Skin epidermis (tissue), 12 donors: ENCODE results near the gene RNF224.

ENCODE experiments used
- H3K27ac ChIP-seq, 21 experiments: fragments of 200-600 bp; sonication (generic) in 11 of 21; one replicate each; pipeline ENCODE4 v1.5.0; 2020; ENCODE audit warnings: mild to moderate bottlenecking in 3 of 21, inconsistent platforms in 2 of 21, moderate library complexity in 2 of 21
- H3K4me3 ChIP-seq, 7 experiments: fragments of 200-600 bp; sonication (generic) in 2 of 7; one replicate each; pipeline ENCODE4 v1.5.0; 2020; ENCODE audit warnings: inconsistent platforms in 2 of 7, mild to moderate bottlenecking in 2 of 7, moderate library complexity in 1 of 7

The RNF224 gene

DNA sequence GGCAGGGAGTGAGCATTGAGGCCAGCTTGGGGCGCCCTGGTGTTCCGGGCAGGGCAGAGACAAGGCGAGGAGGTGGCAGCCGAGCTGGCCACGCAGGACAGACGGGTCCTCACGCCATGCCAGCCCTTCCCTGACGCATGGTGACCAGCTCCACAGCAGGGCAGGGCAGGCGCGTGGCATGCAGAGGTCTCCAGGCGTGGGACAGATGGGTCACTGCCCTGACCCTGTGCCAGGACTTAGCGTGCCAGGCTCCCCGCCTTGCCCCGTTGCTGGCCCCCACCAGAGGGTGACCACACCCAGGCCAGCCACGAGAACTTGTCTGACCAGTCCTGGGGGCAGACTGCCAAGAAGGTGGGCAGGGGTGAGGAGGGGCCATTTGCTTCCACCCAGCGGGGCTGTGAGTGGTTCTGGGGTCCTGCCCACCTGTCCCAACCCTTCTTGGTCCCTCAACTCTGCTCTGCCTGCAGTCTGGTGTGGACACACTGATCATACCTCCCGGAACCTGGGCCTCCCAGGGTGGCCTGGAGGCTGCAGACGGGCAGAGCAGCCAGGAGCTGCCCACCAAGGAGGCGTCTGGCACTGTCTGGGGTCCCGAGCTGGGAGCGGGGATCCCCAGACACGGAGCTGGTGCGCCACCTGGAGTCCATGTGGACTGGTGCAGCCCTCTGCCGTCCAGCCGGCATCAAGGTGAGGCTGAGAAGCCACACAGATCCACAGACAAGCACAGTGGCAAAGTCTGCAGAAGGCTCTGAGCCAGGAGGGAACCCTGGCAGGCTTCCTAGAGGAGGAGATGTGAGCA is at the start of gene RNF224:
TSS of gene RNF224 (plus strand) at position 449 of the 799 bp plus-strand sequence. CDS start 834 bp downstream, outside the sequence.
- no peak within 1 kb of the TSS for H3K4me3 ChIP-seq
- H3K27ac ChIP-seq = peak within 1 kb of the TSS in 18 of 21 experiments; percentile 8 to 95 (median 52)

DNA sequence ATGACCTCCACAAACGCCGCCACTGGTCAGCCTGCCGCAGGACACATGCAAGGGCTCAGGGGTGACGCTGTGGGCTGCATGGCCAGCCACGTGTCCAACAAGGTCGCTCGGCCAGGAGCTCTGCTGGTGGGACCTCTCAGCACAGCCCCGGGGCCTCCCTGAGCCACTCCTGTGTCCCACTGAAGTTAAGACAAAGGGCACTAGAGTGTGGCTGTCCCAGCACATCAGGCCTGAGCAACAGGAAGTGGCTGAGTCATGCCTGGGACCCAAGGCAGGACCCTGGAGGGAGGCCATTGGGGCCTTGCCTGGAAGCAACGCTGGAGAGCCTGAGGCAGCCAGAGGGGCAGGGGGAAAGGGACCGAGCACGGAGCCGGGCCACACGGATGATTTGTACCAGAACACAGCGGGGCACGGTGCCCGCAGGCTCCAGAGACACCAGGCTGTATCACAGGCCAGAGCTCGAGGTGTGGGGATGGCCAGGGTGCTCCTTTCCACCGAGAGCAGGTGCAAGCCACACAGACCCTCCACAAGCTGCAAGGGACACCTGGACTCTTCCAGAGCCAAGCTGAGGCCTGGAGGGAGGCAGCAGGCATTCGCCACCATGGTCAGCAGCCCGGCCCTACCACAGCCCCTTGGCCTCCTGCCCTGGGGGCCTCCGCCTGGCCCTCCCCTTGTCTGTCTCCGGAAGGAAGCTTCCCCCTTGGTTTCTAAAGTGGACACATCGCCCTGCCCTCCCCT is 48.9 kb upstream of the RNF224 start:
- H3K27ac ChIP-seq = no peak overlapping the region
- H3K4me3 ChIP-seq = no peak overlapping the region

DNA sequence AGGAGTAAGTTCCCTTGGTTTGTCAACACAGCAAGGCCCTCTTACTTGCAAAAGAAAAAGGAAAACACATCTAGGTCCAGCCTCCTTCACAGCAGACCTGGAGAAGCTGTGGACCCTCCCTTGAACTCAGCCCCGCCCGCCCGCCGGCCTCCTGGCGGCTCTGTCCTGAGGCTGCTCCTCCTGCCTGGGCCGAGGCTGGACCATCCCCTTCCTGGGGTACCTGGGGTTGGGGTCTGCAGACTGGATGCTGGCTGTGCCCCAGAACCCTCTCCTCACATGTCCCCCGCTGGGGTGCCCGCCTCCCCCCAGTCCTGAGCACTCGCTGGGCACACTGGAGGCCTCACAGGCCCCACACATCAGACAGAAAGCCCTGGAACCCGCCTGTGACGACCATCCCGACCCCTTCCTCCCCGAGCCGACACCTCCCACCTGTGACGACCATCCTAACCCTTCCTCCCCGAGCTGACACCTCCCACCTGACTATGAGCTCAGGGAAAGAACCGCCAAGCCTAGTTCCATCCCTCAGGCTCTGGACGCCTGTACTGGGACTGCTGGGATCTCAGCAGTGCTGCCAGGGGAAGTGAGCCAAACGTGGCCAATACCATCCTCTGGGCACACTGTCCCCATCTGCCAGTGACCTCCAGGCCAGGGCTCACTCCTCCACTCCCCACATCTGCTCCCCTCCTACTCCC is 48.2 kb upstream of the RNF224 start:
- no peak overlapping the region for H3K4me3 ChIP-seq
- H3K27ac ChIP-seq = no peak overlapping the region

GRCh38 chr9:137179761-137180160 is 47.5 kb upstream of the RNF224 start:
- H3K4me3 ChIP-seq = no peak overlapping the region

DNA sequence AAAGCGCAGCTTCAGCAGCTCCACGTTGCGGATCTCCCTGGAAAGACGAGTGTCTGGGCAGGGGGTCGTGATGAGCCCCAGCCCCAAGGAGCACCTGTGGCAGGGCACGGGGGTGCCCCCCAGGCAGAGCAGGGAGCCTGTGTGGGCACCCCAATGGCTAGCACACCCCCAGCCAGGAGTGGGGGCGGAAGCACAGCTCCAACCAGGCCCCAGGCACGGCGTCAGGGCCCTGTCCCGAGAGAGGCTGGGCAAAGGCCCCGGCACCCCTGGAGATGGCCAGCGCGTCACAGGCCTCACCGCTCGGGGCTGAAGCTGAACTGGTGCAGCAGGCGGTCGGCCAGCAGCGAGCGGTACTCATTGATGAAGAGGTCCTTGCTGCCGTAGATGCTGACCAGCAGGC is 46.8 kb upstream of the RNF224 start:
- Histone ChIP-seq H3K27ac (no peak overlapping the region), H3K4me3 (no peak overlapping the region)

More at GRCh38 chr9:137179761-137180160, 47.5 kb upstream of the RNF224 start:
- no peak overlapping the region for H3K27ac ChIP-seq

DNA sequence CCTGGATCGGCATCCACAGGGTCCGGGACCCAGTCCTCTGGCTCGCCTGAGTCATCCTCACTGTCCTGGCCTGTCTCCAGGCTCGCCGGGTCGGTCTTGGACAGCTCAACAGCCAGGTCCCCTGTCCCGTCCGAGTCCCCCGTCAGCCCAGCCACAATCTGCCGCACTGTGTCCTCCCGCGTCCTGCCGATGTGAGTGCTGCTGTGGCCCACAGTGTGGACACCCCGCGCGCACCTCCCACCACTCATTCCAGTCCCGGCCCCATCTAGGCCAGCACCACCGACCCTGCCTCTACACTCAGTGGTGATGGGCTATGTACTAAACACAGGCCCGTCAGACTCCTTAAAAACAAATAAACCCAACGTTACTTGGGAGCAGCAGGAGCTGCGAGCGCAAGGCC is 45.6 kb upstream of the RNF224 start:
- Histone ChIP-seq H3K27ac (no peak overlapping the region), H3K4me3 (no peak overlapping the region)

GRCh38 chr9:137182836-137183235 is 44.5 kb upstream of the RNF224 start:
- Histone ChIP-seq H3K4me3 (no peak overlapping the region), H3K27ac (no peak overlapping the region)

DNA sequence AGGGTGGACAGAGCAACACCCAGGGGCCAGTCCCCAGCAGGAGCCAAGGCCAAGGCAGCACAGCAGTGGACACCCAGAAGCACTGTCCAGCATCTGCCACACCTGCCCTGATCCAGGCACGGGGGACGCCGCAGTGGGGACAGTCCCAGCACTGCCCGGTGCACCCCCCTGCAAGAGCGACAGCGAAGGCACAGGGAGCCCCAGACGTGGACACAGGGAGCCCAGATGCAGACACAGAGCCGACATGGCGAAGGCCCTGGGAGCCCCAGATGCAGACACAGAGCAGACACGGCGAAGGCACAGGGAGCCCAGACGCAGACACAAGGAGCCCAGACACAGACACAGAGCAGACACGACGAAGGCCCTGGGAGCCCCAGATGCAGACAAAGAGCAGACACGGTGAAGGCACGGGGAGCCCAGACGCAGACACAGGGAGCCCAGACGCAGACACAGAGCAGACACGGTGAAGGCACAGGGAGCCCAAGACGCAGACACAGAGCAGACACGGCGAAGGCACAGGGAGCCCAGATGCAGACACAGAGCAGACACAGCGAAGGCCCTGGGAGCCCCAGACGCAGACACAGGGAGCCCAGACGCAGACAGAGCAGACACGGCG is 43.2 kb upstream of the RNF224 start:
- Histone ChIP-seq H3K27ac (no peak overlapping the region), H3K4me3 (no peak overlapping the region)

GRCh38 chr9:137184881-137185660 is 42.2 kb upstream of the RNF224 start:
- H3K27ac ChIP-seq = no peak overlapping the region
- H3K4me3 ChIP-seq = no peak overlapping the region

GRCh38 chr9:137185921-137186320 is 41.4 kb upstream of the RNF224 start:
- H3K4me3 ChIP-seq = no peak overlapping the region

DNA sequence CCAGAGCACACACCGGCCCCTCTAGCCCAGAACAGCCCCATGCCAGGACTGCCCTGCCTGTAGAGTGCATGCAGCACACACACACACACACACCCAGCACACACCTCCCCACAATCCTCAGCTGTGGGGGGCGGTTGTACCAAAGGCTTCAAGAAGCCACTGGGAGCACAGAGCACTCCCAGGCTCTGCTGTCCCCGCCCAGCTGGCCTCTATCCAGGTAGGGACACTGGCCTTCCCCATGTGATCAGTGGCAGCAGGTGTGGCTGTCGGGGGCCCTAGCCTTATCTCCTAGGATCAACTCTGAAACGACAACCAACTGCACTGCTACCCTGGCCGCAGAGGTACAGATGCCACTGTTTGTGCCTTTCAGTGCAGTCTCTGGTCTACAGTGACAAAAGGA is 40.9 kb upstream of the RNF224 start:
- H3K27ac ChIP-seq = no peak overlapping the region
- H3K4me3 ChIP-seq = no peak overlapping the region

More at GRCh38 chr9:137185921-137186320, 41.4 kb upstream of the RNF224 start:
- no peak overlapping the region for H3K27ac ChIP-seq

GRCh38 chr9:137187386-137187785 is 39.9 kb upstream of the RNF224 start:
- peak overlapping the region in 5 of 21 experiments; percentile 91 to 99 (median 97) for H3K27ac ChIP-seq

GRCh38 chr9:137188086-137188489 is 39.2 kb upstream of the RNF224 start:
- Histone ChIP-seq H3K4me3 (peak overlapping the region; percentile 77 to 99 (median 90)), H3K27ac (peak overlapping the region; percentile 91 to 99 (median 97))

More at GRCh38 chr9:137187386-137187785, 39.9 kb upstream of the RNF224 start:
- H3K4me3 ChIP-seq = peak overlapping the region; percentile 77 to 99 (median 90)

GRCh38 chr9:137188490-137189296 is 38.6 kb upstream of the RNF224 start, which contains the start of the genes ANAPC2 and SSNA1:
Gene ANAPC2, minus strand, starts transcription at chr9:137188560. Its CDS starts 28 bp downstream, at chr9:137188532.
Gene SSNA1, plus strand, starts transcription at chr9:137188676. Its CDS starts 51 bp downstream, at chr9:137188727.
- peak within 1 kb of the TSS; percentile 77 to 99 (median 90) for H3K4me3 ChIP-seq
- peak within 1 kb of the TSS; percentile 91 to 99 (median 97) for H3K27ac ChIP-seq

DNA sequence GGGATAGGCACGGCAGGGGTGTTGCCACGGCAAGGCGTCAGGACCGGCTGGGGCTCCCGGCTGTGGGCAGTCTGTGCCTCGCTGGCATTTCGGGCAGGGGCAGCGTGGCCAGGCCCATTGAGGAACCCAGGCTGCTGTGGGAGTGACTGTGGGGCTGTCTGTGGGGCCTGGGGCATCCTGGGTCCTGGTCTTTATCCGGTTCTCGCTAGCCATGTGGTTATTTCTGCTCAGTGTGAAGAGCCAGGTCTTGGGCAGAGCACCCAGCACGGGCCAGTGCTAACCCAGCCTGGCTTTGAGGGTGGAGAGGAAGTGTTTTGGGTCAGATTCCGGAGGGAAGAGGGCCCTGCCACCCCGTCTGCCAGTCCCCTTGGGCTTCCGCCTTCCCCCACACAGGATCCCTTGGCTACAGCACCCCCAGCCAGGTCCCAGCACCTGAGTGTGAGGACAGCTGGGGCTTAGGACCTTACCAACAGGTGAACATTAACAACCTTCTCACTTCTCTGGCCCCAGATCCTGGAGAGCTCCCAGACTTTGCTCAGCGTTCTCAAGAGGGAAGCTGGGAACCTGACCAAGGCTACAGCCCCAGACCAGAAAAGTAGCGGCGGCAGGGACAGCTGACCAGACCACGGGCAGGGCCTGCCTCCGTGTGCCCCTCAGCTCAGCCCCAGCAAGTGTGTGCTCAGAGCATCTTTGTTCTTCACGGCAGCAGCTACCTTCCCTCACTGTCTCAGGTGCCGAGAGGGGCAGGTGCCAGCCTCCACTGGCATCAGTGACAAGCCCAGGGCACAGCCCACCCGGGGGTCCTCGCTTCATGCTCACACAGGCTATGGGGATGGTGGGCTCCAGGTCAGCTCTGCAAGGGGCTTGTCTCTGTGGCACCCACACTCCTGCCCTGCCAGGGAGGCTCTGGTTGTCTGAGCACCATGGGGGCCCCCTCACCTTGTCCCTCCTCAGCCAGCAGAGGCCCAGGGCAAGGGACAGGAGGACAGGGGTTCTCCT is 37.7 kb upstream of the RNF224 start:
- peak overlapping the region; percentile 91 to 99 (median 97) for H3K27ac ChIP-seq
- H3K4me3 ChIP-seq = peak overlapping the region; percentile 77 to 99 (median 90)

DNA sequence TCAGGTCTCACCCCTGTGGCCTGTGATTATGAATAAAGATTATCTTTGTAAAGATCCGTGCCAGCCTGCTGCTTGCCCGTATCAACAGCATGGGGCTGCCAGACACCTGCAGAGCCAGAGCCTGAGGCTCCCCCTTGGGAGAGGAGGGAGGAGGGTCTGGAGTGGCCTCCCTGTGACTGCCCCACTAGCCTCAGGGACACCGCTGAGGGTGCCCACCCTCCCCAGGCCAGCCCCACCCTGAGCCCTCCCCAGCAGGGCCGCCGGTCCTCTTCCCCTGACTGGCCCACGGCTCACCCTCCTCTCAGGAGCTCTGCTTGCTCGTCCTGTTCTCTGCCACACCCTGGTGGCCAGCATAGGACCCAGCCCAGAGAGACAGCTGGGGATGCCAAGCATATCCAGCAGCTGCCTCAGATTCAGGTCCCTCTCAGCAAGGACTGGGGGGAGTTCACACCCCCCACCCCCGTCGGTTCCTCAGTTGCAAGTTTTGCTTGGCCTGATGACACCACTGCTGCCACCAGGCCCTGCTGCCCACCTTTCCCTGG is 36.9 kb upstream of the RNF224 start:
- Histone ChIP-seq H3K4me3 (peak overlapping the region in 1 of 7 experiments; percentile 99), H3K27ac (peak overlapping the region in 17 of 21 experiments; percentile 91 to 99 (median 97))
